Hepatic stellate cell (primary cell): ENCODE measurements around the gene EHMT1.

Source experiments
- DNase-seq: peaks from one replicate; pipeline ENCODE4 v3.0.0; 2011; ENCODE audit warnings: low spot score

The EHMT1 gene

DNA sequence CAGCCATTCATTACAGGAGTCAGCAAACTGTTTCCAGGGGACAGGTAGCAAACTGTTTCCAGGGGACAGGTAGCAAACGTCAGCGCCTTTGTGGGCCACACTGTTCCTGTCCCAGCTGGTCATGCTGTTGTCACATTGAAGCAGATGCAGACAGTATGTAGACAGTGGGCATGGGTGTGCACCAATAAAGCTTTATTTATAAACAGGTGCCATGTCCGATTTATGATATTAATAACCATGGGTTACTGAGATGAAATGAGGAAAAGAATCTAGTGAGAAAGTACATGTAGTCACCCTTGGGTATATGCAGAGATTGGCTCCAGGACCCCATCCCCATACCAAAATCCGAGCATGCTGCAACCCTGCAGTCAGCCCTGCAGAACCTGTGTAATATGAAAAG is 122.5 kb downstream of the EHMT1 start:
- no peak for DNase-seq

DNA sequence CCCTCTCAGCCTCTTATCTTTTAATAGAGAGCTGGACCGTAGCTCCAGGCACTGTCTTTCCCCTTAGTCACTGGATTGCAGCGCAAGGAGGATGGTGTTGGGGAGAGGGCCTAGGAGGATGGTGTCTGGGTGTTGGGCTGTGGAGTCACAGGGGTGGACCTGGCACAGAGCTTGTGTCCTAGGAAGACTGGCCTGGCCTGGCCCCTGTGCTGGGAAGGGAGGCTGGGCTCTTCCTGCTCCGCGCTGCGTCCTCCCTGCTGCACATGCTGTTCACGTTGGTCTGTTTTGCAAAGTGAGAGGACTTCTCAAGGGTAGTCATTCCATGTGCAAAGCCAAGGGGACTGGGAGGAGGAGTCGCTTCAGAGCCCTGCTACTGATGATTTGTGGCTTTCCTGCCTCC is 123.9 kb downstream of the EHMT1 start:
- no peak for DNase-seq

DNA sequence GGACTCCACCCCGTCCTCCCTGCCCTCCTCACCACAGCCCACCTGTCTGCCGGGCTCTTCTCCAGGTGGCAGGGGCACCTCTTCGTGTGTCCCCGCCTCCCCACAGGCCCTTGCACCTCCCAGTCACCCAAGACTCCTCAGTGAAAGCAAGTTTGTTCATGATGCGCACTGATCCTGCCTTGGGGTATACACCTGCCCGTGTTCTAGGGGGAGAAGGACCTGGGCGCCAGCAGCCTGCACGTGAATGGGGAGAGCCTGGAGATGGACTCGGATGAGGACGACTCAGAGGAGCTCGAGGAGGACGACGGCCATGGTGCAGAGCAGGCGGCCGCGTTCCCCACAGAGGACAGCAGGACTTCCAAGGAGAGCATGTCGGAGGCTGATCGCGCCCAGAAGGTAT is 124.9 kb downstream of the EHMT1 start:
- no peak for DNase-seq

DNA sequence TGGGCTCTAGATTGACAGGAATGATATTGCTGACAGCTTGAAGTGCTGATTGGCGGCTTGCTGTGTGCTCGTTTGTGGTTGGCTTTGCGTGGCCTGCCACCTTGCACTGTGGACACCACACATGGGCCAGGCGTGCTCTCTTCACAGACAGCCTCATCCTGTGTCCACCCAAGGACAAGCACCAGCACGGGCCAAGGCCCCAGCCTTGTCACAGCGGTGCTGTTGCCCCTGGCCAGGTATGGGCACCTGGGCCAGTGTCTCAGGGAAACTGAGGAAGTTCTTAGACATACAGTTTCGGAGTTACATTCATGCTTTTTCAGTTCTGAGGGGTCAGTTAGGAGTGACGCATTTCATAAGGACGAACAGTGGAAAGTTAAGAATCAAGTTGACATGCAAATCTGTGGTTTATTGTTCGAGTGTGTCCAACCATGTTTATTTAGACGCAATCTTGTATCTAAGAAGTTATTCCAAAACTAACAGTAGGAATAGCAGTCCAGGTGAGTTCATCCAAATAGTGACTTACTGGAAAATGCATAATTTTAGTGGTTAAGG is 125.9 kb downstream of the EHMT1 start:
- no peak for DNase-seq

DNA sequence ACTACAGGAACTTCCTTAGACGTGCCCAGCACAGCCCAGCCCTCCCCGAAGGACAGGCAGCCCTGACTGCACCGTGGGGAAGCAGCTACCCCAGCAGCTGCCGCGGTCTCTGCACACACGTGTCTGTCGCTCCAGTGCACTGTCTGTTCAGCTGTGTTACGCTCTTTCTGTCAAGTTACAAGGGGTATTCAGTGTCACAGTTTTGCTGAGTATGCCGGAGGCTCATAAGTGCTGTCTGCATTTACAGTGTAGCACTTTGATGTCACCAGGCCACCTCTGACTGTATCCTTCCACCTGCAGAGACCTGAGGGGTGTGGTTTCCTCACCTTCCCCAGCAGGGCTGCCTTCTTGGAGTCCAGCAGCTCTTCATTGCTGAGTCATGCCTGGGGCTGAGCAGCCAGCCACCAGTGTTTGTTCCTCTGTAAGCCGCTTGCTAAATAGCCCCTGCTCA is 126.8 kb downstream of the EHMT1 start:
- DNase-seq: no peak

DNA sequence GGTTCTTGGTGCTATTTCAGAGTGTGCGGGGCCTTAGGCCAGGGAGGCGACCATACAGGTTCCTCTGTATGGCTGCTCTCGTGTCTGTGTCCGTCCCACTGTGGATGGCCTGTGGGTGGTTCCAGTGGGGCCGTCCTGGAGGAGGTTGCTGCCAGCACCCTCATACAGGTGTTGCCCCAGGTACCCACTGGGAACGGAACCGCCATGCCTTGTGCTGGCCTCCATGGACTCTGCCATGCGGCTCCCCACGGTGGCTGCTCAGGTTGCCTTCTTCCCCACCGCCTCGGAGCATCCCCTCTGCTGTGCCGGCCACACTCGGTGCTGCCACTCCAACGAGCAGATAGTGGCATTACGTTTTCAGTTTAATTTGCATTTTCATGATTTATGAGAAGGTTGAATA is 129.5 kb downstream of the EHMT1 start:
- DNase-seq: no peak

DNA sequence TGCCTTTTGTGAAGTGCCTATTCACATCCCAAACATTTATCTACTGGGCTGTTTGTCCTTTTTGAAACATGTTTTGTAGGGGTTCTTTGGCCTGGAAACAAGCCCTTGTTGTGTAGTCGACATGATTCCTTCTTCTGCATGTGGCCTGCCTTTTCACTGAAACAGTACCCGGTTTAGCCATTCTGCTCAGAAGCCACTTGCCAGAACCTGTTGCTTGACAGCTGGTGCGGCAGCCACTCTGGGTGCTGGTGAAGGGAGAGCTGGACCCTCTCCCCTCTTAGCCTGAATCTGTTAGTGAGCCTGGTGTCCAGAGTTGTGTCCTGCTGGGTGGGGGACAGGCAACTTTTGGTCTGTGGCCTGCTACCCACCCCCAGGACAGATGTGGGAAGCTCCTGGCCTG is 129.9 kb downstream of the EHMT1 start:
- DNase-seq: no peak

DNA sequence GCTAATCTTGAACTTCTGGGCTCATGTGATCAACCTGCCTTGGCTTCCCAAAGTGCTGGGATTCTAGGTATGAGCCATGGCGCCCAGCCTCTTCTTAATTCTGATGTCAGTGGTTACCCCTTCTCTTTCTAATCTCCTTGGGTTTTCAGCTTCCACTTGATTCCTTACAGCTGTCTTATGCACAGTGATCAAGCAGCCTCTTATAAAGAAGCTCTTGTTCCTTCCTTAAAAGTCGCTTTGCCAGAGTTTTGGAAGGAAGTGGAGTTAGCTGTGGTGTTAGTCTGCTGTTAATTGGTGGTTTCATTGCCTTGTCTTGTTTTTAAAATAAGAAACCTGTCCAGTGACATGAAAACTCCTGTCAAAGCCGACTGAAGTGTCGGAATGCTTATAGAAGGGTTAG is 130.7 kb downstream of the EHMT1 start:
- DNase-seq: no peak

DNA sequence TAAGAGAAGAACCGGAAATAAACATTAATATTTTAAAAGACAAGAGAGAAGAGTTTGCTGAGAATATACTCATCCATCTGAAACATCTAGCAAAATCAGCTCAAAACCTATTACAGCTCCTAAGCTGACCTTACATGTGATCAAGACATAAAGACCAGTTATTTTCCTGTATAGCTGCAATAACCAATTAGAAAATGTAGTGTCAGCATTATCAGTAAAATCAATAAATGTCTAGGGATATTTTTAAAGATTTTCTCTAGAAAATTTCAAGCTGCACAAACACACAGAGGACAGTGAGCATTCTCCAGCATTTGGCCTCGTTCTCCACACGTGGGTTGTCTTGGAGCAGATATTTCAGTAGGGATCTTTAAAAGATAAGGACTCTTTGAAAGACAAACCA is 131.2 kb downstream of the EHMT1 start:
- no peak for DNase-seq

DNA sequence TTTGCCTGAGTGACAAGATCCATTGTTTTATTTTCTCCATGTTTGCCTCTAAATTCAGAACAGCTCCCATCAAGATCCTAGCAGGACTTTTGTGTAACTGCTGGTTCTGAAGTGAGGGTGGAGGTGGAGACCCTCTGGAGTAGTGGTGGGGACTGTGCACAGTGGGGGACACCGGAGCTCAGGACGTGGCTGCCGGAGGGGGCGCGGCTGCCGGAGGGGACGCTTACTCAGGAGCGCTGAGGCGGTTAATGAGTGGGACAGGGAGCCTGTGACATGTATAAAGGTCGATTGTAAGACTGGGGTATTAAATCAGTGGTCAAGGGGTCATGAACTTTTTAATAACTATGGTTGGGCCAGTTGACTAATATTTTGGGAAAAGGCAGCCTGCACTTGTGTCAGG is 131.8 kb downstream of the EHMT1 start:
- no peak for DNase-seq

DNA sequence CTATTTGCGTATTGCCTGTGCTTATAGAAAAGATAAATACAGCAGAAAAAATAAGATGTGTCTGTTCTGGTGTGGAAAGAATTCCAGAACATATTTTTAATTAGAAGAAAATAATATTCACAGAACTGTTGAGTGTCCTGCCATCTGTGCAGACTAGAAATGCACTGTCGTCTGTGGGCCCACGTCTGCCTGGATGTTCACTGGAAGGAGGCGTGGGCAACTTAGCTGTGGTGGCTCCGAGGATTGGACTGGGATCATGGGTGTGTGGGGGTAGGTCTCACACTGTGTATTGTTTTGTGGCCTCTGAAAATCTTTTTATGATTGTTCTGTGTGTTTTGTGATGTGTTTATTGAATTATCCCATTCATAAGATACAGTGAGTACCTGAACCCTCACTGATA is 132.8 kb downstream of the EHMT1 start:
- DNase-seq: no peak

DNA sequence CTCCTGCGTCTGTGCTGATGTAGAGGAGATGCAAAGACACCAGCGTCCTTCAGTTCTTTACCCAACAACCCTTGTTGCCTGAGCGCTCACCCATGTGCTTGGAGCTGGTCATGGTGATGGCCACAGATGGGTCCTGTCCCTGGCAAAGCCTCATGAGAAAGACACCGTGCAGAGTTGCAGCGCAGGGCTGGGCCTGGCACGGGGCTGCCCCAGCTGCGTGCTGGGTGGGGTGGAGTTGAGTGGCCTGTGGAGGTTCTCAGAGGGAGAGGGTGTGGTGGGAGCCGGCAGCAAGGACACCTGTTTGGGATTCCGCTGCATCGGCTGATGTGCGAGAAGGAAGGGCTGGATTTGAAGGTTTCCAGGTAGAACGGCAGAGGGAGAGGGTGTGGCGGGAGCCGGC is 133.6 kb downstream of the EHMT1 start:
- DNase-seq: no peak

DNA sequence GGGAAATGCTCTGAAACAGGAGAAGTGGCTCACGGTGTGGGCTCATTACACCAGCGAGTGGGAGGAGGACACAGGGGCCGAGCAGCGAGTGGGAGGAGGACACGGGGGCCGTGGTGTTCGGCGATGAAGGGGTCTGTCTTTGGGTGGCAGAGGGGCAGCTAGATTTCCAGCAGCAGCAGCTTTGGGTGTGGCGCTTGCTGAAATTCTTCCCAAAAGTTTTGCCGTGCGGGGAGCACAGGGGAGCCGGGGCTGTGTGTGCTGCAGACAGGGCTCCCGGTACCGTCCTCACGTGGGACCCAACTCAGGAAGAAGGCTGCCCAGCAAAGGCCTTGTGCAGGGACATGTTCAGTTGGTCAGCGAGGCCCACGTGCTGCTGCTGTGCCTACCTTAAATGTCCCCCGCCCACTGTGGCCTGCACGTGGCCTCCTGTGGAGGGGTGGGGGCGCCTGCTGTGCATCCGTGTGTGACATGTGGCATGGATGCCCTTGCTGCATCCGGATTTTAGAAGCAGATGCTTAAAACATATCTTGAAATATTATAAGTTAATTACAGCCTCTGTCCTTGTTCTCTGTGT is 134.5 kb downstream of the EHMT1 start:
- DNase-seq: no peak

DNA sequence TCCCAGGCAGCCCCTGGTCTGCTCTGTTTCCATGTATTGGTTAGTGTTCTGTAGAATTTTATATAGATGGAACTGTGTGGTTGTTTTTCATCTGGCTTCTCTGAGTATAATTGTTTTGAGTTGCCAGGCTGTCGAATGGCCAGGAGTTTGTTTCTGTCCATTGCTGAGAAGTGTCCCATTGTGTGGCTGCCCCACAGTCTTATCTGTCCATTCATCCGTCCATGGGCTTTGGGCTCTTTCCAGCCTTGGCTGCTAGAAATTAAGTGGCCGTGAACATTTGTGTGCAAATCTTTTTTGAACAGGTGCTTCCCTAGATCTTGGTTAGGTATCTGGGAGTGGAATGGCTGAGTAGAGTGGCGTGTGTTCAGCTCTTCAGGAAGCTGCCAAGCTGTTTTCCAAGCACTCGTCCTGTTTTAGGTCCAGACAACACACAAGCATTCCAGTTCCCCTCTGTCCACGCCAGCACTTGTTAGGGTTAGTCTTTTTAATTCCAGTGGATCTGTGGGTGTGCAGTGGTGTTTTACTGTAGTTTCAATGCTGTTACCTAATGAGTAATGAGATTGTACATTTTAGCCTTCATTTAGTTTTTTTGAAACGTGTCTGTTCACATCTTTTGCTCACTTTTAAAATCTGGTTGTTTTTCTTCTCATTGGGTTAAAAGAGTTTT is 136.6 kb downstream of the EHMT1 start:
- DNase-seq: no peak

DNA sequence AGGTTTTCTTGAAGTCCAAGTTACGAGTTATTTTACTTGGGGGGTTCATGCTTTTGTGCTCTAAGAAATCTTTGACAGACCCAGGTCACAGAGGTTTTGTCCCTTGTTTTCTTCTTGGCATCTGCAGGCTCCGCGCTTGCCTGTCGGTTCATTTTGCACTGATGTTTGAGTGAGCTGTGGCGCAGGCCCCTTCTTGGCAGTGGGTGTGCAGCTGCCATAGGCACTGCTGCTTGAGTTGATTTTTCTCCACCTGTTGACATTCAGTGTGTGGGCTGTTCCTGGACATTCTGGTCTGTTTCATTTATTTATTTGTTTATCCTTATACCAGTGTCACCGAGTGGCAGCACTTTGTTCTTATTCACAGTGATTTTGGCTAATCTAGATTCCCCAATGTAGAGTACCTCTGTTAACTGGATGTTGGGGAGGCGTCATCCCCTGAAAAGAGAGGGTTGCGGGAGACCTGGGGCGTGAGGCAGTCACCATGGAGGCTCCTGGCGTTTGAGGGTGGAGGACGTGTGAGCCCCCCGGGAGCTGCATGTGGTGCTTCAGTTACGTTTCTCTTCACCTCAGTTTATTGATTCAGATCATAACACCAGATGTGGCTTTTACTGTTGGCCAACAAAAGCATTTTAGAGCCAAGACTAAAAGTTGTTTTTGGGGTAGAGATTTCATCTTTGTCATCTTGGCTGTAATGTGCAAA is 137.4 kb downstream of the EHMT1 start:
- no peak for DNase-seq

DNA sequence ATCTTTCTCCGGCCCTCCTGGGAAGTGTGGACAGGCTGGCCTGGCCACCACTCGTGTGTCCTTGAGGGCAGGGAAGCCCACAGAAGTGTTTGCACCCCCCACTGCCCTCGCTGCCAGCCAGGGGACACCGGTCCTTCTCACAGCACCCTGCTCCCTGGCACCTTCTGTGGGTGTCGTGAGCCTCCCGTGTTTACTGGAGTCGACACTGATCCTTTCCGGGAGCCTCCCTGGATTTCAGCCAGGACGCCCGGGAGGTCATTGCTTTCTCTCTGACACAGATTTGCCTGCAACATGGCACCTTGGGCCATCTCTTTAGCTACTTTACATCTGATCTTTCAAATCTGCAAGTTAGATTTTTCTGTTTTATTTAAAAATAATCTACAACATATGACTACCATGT is 138.3 kb downstream of the EHMT1 start:
- DNase-seq: no peak

DNA sequence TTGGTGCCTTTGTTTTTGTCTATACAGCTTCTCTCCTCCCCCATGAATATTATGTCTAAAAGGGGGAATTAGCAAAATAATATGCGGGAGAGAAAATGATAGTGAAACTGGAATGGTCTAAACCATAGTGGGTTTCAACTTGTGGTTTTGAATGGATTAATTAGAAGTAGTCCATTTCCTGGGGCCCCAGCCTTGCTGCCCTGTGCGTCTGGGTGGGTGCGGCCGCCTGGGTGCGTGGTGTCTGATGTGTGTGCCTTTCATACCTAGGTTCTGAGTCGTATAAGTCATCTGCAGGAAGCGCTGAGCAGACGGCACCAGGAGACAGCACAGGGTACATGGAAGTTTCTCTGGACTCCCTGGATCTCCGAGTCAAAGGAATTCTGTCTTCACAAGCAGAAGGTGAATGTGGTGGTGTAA is 138.8 kb downstream of the EHMT1 start:
- DNase-seq: peak; percentile 67

DNA sequence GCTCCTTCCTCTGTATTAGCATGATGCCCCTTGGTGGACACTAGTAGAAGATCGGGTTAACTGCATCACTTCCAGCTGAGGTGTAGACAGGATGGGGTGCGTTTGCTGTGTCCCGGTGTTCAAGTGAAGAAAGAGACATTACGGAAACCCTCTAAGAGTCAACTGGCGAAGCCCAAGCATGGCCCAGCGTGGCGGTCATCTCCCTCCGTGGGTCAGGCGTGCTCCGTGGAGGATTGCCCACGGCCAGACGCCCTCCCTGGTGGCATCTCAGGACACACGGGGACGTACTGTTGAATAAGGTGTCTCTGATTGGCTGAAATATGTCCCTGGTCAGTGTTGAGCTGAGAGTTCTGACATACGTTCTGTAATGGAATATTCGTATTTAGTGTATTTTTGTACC is 139.3 kb downstream of the EHMT1 start:
- no peak for DNase-seq

DNA sequence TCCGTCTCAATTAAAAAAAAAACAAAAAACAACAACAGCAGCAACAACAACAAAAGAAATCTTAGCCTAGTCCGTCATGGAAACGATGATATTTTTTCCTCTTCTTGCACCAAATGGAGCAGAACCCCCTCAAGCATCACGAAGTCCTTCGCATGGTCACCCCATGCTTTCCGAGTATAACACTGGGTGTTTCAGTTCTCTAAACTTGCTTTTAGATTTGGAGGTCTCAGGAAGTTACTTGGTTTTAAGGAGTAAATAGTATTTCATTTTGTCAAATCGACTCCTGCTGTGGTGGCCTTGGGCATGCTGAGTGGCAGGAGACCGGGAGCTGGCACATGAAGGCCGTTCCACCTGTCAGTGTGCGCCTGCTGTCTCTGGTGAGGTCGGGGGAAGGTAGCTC is 140.3 kb downstream of the EHMT1 start:
- DNase-seq: no peak

DNA sequence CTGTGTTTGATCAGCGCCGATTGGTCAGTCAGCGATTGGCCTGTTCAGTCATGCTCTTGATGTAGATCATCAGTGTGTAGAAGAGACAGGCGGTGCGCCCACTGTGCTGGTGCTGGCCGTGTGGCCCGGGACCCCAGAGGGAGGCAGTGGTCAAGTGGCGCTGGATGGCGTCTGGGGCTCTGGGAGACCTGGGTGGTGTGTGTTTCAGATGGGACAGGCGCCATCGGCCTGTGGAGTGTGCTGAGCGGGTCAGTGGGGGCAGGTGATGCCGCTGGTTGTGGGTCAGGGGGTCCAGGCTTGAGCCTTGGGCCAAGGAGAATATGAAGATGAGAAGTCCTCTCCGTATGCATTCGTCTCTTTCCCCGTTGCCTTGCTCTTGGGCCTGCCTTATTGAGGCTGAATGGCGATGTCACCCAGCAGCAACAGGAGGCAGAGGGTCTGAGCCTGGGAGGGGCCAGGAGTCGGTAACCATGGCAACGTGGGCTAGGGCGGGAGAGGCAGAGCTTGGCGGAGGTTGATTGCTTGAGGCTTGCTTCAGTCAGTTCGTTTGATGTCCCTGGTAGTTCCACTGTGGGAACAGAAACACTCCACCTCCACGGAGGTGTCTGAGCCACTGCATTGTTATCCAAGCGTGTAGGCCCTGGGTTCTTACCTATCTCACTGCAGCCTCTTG is 141.0 kb downstream of the EHMT1 start:
- DNase-seq: no peak

DNA sequence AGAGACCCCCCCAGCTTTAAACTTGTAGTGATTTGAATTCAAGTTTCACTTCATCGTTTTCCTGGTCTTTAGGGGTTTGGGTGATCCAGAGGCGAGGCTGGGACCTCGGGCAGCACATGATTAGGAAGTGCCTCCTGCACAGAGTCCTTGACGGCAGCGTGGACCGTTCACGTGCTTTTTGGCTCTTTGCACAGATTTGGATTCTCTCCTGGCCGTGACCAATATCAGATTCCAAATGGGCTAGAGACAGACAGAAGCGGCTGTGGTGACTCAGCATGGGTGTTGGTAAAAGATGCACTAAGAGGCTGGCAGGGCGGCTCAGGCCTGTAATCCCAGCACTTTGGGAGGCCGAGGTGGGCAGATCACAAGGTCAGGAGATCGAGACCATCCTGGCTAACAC is 141.6 kb downstream of the EHMT1 start:
- no peak for DNase-seq

DNA sequence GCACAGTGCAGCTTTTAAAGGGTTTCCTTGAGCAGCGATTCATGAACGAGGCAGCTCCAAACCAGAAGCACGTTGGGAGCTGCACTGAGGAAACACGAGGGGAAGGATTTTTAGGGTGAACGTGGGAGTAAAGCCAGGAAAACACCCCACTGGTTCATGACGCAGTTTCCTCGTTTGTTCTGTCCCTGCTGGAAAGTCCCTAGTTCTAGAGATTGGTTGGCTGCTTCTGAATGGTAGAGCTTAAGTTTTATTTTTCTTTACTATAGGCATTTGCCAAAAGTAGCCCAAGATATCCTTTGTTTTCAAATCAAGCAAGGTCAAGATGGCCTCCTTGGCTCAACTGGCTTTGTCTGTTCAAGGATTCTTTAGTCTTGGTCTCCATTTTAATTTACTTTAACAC is 142.2 kb downstream of the EHMT1 start:
- DNase-seq: no peak

DNA sequence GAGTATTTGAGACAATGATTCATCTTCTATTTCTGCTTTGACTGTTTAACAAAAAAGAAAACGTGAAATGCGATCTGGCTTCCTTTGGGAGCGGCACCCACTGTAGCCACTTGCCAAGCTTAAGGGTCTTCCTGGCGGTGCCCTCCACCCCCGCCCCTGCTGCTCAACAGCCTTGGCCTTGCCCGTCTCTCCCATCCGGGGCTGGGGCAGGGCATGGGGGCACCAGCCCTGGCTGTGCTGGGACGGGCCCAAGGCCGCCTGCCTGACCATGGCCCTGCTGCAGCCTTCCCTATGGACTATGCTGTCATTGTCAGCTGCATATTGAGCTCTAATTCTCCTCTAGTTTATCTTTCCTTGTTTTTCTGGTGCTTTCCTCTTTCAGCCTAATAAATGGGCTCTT is 143.0 kb downstream of the EHMT1 start:
- DNase-seq: no peak
